Measurements from ENCODE around the gene HBG1.

The HBG1 gene

DNA sequence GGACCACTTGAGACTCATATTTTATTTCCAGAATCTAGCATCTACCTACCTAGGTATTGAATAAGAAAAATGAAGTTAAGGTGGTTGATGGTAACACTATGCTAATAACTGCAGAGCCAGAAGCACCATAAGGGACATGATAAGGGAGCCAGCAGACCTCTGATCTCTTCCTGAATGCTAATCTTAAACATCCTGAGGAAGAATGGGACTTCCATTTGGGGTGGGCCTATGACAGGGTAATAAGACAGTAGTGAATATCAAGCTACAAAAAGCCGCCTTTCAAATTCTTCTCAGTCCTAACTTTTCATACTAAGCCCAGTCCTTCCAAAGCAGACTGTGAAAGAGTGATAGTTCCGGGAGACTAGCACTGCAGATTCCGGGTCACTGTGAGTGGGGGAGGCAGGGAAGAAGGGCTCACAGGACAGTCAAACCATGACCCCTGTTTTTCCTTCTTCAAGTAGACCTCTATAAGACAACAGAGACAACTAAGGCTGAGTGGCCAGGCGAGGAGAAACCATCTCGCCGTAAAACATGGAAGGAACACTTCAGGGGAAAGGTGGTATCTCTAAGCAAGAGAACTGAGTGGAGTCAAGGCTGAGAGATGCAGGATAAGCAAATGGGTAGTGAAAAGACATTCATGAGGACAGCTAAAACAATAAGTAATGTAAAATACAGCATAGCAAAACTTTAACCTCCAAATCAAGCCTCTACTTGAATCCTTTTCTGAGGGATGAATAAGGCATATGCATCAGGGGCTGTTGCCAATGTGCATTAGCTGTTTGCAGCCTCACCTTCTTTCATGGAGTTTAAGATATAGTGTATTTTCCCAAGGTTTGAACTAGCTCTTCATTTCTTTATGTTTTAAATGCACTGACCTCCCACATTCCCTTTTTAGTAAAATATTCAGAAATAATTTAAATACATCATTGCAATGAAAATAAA lies 24.8 kb downstream of the HBG1 start:
- DNase-seq = no peak

DNA sequence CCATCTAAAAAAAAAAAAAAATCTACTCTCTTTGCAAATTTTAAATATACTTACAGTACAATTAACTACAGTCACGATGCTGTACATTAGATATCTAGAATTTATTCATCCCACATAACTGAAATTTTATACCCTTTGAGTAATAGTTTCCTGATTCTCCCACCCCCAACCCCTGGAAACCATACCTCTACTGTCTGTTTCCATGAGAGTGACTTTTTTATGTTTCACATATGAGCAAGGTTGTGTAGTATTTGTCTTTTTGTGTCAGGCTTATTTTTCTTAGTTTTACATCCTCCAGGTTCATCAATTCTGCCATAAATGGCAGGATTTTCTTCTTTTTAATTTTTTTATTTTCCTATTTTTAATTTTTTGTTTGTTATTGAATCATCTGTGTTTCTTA lies 26.0 kb downstream of the HBG1 start:
- DNase-seq = no peak

DNA sequence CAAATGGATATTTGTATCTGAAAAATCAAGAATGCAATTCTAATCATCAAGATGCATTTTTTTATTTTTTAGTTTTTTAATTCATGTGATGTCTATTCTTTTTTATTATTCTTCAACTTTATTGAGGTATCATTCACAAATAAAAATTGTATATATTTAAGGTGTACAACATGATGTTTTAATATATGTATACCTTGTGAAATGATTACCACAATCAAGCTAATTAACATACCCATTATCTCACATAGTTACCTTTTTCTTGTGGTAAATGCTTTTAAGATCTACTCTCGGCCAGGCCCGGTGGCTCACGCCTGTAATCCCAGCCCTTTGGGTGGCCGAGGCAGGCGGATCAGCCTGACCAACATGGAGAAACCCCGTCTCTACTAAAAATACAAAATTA lies 26.5 kb downstream of the HBG1 start:
- no peak for DNase-seq

DNA sequence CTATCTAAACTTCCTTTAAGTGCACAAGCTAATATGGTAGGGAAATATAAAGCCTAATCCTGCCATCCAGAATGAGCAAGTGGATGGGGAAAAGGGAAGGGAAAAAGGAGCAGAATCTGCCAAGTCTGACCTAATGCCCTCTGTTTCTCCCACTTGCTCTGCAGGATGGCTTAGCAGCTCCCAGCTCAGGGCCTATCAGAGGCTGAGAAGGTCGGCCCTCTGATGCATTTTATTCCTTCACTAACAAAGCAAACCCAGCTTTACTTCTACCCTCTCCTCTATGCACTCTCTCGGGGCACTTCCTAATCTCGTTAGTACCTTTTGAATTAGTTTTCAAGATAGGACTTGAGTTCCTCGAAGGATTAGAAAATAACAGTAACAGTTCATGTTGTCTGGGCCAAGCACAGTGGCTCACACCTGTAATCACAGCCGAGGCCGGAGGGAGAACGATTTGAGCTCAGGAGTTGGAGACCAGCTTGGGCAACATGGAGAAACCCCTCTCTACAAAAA lies 39.2 kb downstream of the HBG1 start:
- no peak for DNase-seq

- no peak for DNase-seq
Observed at GRCh38 chr11:5204787-5205186, 44.9 kb downstream of the HBG1 start.

DNA sequence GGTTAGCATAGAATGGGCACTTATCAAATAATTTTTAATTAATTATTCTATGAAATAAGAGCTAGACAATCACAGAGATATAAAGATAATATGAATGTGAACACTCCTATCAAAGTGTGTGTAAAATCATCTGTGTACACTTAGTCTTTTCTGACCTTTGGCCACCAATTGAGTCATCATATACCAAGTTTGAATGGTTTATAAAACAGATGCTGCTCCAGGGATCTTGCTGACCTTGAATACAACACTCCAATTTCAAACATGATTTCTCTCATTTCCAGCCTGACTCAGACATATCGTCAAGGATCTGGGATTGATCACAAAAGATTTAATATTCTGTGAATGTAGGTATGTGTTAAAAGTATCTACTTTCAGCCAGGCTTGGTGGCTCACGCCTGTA lies 46.3 kb downstream of the HBG1 start:
- DNase-seq = no peak

DNA sequence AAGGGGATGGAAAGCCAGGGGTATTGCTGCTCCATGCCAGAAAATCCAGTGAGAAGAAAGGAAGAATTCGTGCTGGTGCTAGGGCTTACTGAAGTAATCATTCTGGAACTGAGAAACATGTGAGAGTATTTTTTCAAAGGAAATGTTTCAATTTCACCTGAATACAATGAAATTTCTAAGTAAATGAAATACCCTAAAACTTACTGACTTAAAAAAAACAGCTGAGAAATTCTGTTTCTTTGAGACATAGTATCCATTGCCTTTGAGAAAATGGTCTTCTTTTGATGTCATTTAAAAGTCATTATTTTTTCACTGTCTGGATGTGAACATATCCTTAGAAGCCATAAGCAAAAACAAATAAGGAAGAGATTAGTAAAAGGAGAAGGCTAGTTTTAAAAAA lies 49.1 kb downstream of the HBG1 start, which contains the start of gene OR51V1:
TSS of gene OR51V1 (minus strand) at position 101 of the 400 bp plus-strand sequence. CDS start at position 101, 0 bp downstream.
- no peak for DNase-seq

- DNase-seq = no peak
Observed at GRCh38 chr11:5198285-5198684, 51.4 kb downstream of the HBG1 start.

Measured in NK-92 treated with Interleukin-12 subunit alpha and Interleukin-12 subunit beta, amount 100 ng/mL, for 24 hours (cell line).